Brain microvascular endothelial cell (primary cell): ENCODE data around the gene ERC2.

Experiments used
- DNase-seq: peaks from one replicate; pipeline ENCODE4 v3.0.0-alpha.2; 2020
- H3K27ac ChIP-seq: fragments of 250-450 bp; sonication (Bioruptor Pico); 2 replicates; pipeline ENCODE4 v1.5.1; 2020; ENCODE audit warnings: mild to moderate bottlenecking, moderate library complexity
- H3K27me3 ChIP-seq: fragments of 250-450 bp; sonication (Bioruptor Pico); replicated peaks from 2 replicates; pipeline ENCODE4 v1.5.1; 2020; ENCODE audit warnings: mild to moderate bottlenecking
- H3K36me3 ChIP-seq: fragments of 250-450 bp; sonication (Bioruptor Pico); replicated peaks from 2 replicates; pipeline ENCODE4 v1.5.1; 2020; ENCODE audit warnings: mild to moderate bottlenecking
- H3K4me3 ChIP-seq: 2 replicates; pipeline ENCODE4 v1.5.1; 2011; ENCODE audit warnings: low read depth, mild to moderate bottlenecking, control low read depth, low read length, moderate library complexity
- in situ Hi-C: cut with HindIII; loops from 2 replicates; pipeline ENCODE4 v1.10.0; 2017; ENCODE audit warnings: low sequenced_read_pairs, low pct_ligation_motif_present
- TF ChIP-seq, protein P1 (sequence below): IDR thresholded peaks from 2 replicates; pipeline ENCODE4 v1.5.1; 2011; ENCODE audit warnings: low read depth, mild to moderate bottlenecking, moderate library complexity, low read length, control low read depth, inconsistent platforms; ENCODE audit errors: missing control alignments

Gene ERC2

DNA sequence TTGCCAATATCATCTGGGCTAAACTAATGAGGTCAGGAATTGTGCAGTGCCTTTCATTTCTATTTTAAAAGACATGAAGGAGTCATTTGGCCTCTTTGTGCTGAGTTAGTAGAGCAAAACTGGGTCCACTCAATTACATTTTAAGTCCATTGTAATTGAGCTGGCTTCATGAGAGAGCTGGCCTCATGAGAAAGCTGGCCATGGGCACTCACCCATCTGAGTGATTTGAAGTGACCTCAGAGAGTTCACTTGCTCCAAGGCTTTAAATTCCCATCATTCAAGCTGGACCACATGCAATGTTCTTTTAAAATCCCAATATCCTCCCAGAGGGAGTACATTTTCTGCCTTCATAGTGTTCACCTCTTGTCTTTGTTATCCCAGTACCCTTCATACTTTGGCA is 645.3 kb downstream of the ERC2 start:
- TF ChIP-seq, protein P1, sequence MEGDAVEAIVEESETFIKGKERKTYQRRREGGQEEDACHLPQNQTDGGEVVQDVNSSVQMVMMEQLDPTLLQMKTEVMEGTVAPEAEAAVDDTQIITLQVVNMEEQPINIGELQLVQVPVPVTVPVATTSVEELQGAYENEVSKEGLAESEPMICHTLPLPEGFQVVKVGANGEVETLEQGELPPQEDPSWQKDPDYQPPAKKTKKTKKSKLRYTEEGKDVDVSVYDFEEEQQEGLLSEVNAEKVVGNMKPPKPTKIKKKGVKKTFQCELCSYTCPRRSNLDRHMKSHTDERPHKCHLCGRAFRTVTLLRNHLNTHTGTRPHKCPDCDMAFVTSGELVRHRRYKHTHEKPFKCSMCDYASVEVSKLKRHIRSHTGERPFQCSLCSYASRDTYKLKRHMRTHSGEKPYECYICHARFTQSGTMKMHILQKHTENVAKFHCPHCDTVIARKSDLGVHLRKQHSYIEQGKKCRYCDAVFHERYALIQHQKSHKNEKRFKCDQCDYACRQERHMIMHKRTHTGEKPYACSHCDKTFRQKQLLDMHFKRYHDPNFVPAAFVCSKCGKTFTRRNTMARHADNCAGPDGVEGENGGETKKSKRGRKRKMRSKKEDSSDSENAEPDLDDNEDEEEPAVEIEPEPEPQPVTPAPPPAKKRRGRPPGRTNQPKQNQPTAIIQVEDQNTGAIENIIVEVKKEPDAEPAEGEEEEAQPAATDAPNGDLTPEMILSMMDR: no peak
- no peak overlapping the region for H3K27ac ChIP-seq
- no peak for DNase-seq
- no peak overlapping the region for H3K4me3 ChIP-seq
- in situ Hi-C loops: no loop called here
- H3K36me3 ChIP-seq: no peaks in the 10 kb centered on the region
- no peaks in the 10 kb centered on the region for H3K27me3 ChIP-seq

DNA sequence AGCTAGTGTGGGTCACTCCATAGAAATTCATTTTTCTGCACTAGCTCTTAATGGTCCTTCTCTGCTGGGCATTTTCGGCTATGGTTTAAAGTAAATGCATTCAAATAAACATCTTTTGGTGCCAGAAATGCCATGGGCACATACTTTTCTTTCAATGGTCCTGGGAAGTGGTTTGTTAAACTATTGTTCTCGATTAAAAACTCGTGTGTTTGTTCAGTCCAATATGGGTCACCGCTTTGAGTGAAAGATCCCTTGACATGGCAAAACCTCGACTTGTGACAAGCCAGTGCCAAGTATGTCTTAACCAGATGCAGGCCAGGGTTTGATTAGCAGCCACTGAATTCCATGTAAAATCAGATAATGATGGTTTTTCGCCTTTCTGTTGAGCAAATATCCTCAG is 649.3 kb downstream of the ERC2 start:
- Histone ChIP-seq H3K4me3 (no peak overlapping the region), H3K27ac (no peak overlapping the region), H3K36me3 (no peaks in the 10 kb centered on the region), H3K27me3 (no peaks in the 10 kb centered on the region)
- no peak for DNase-seq
- in situ Hi-C loops: no loop called here
- TF ChIP-seq, protein P1: no peak

DNA sequence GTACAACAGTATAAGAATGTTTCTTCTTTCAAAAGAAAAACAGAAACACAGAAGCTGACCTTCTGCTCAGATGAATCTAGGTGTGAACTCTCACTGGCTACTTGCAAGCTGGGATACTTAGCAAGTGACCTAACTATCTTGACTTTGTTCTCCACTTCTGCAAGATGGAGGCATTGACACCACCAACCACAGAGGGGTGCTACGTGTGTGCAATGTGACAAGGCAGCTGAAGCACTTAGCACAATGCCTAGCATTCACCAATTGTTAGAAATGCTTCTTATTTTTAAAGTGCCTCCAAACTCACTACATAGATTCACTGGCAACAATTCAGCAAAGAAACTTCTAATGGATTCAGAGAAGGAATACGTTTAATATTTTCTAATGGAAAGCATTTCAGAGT is 649.8 kb downstream of the ERC2 start:
- no peak for DNase-seq
- H3K36me3 ChIP-seq: no peaks in the 10 kb centered on the region
- H3K27ac ChIP-seq: no peak overlapping the region
- TF ChIP-seq, protein P1: no peak
- H3K4me3 ChIP-seq: no peak overlapping the region
- in situ Hi-C loops: no loop called here
- no peaks in the 10 kb centered on the region for H3K27me3 ChIP-seq

DNA sequence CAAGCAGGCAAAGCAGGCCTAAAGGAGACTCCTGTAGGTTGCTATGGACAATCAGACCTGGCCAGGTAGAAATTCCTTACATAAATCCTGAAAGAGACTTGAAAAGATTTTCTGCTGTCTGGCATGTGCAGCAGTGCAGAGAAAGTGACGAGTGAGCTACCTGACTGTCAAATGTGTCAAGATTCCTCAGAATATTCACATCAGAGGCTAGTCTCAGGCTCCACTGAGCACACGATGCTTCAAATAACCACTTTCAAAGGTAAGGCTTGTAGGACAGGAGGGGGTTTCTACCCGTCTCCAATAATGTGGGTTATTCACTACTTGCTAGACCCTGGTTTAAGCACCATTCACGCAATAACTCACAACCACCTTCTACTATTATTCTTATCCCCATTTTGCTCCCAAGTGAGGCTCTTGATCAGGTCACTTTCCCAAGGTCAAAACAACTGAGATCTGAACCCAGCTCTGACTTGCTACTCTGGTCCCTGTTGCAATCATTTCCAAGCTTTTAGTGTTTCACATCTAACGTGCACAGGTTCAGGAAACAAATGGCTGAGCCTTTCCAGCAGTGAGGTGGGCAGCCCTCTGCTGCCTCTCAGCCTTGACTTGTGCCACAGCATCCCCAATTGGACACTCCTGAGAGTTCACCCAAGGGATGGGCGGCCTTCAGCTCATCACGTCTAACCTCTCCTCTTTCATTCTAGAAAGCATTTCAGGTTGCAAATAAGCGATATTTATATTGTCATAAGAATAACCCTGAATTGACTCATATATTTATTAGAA is 651.3 kb downstream of the ERC2 start:
- H3K36me3 ChIP-seq: no peaks in the 10 kb centered on the region
- no peak overlapping the region for H3K27ac ChIP-seq
- DNase-seq: no peak
- no peak overlapping the region for H3K4me3 ChIP-seq
- H3K27me3 ChIP-seq: no peaks in the 10 kb centered on the region
- TF ChIP-seq, protein P1: no peak
- in situ Hi-C loops: no loop called here

DNA sequence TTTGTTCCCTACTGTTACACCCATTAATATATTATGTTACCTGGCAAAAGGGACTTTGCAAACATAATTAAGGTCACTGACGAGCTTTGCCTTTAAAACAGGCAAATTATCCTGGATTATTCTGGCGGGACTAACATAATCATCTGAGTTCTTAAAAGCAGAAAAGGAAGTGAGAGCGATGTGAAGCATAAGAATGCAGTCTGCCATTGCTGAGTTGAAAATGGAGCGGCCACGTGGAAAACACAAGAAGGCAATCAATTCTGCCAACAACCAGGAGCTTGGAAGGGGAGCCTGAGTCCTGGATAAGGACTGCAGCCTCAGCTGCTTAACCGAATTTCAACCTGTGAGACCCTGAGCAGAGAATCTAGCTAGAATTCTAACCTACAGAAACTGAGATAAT is 653.0 kb downstream of the ERC2 start:
- H3K4me3 ChIP-seq: no peak overlapping the region
- no peak for DNase-seq
- no peak overlapping the region for H3K27ac ChIP-seq
- H3K27me3 ChIP-seq: no peaks in the 10 kb centered on the region
- in situ Hi-C loops: no loop called here
- H3K36me3 ChIP-seq: no peaks in the 10 kb centered on the region
- TF ChIP-seq, protein P1: no peak
